Omental fat pad (tissue), 4 donors: ENCODE results near the gene USP15. TPM values are rescaled to one million over a fixed set of nuclear protein-coding genes. Genes with fewer than 3 reads are reported as not detected.

Source experiments
- ATAC-seq: fragments of 150-250 bp; one replicate; pipeline ENCODE4 v1.9.1; 2016; ENCODE audit warnings: mild to moderate bottlenecking, moderate library complexity; ENCODE audit not compliant: low FRiP score
- DNase-seq: peaks from one replicate; pipeline ENCODE4 v3.0.0-alpha.2; 2019; ENCODE audit warnings: low spot score
- total RNA-seq, 4 donors: library from RNA; depleted of rRNA; stranded (reverse); fragments of >200 nt; gene quantifications; one replicate each; pipeline ENCODE4 v1.1.0, GENCODE V29; 2016
- TF ChIP-seq, protein P1 (sequence below), 3 donors: fragments of 450-650 bp; IDR thresholded peaks; one replicate each; pipeline ENCODE4 v1.5.1; 2016 to 2017; ENCODE audit warnings: antibody characterized with exemption in 3 of 3, mild to moderate bottlenecking in 3 of 3, moderate library complexity in 2 of 3

USP15 gene
- total RNA-seq, 4 donors from 2014 or later, result 80.4 to 159 (median 111) TPM

DNA sequence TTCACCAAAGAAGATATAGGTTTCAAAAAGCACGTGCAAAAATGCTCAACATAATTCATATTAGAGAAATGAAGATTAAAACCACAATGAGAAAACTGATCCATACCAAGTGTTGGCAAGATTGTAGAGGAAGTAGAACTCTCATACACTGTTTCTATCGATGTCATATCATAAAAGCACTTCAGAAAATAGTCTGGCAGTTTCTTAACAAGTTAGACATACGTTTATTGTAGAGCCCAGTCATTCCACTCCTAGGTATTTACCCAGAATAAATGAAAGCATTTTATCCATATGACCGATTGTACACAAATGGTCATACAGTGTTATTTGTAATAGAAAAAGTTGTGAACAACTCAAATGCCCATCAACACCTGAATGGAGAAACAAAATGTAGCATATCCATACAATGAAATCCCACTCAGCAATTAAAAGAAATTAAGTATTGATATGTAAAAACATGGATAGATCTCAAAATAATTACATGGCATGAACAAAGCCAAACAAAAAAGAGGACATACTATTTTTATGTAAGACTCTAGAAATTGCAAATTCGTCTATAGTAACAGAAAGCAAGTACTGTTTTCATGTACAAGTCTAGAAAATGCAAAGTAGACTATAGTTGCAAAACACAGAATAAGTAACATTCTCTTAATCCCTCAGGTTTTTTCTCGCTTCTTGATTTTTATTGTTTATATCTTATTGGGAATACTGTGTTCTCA lies 41.0 kb downstream of the USP15 start:
- ATAC-seq, result no peak
- TF ChIP-seq, protein P1, sequence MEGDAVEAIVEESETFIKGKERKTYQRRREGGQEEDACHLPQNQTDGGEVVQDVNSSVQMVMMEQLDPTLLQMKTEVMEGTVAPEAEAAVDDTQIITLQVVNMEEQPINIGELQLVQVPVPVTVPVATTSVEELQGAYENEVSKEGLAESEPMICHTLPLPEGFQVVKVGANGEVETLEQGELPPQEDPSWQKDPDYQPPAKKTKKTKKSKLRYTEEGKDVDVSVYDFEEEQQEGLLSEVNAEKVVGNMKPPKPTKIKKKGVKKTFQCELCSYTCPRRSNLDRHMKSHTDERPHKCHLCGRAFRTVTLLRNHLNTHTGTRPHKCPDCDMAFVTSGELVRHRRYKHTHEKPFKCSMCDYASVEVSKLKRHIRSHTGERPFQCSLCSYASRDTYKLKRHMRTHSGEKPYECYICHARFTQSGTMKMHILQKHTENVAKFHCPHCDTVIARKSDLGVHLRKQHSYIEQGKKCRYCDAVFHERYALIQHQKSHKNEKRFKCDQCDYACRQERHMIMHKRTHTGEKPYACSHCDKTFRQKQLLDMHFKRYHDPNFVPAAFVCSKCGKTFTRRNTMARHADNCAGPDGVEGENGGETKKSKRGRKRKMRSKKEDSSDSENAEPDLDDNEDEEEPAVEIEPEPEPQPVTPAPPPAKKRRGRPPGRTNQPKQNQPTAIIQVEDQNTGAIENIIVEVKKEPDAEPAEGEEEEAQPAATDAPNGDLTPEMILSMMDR (IDR thresholded peaks at IDR 0.05), result no peak
- DNase-seq, result no peak

DNA sequence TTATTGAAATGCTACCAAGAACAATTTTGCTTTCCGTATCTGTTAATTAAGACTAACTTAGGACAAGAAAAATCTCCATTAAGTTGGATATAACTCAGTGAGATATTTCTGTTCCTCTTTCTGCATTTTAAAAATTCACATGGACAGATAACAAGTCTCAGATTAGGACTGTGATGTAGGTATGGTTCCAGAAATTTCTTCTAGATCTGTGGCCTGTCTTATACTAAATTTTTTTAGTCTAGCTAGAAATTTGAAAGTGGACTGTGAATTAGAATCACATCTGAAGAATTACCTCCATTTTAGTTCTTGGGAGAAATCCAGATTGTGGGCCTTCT lies 41.6 kb downstream of the USP15 start:
- DNase-seq (no peak), ATAC-seq (no peak)
- TF ChIP-seq, protein P1 (IDR thresholded peaks at IDR 0.05), result no peak

DNA sequence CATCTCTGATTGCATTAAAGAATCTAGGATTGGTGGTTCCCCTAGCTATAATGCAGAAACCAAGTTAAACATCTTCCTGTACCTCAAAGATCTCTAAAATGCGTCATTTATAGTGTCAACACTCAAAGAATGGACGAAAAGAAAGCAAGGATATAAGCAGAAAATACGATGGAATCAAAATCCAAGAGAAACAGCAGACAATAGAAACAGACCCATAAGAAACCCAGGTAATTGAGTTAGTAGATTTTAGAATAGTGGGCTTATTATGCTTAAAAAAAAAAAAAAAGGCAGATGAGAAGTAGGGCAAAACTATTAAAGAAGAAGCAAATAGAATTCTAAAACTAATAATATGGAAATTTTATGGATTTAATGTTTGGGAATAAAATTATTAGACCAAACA lies 44.4 kb downstream of the USP15 start:
- DNase-seq, result no peak
- TF ChIP-seq, protein P1 (IDR thresholded peaks at IDR 0.05), result no peak
- no peak for ATAC-seq

DNA sequence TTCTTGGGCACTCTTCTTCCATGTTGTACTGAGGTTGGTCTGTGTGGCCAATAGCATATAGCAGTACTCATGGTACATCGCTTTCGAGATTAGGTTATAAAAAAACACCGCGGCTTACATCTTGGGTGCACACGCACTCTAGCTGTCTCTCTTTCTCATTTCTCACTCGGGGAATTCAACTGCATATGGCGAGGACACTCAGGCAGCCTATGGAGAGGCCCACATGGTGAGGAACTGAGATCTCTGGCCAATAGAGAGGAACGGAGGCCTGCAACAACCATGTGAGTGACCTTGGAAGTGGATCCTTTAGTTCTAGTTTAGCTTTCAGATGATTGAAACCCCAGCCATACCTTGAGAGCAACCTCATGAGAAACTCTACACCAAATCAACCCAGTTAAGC lies 45.6 kb downstream of the USP15 start:
- DNase-seq, result no peak
- TF ChIP-seq, protein P1 (IDR thresholded peaks at IDR 0.05), result no peak
- no peak for ATAC-seq

DNA sequence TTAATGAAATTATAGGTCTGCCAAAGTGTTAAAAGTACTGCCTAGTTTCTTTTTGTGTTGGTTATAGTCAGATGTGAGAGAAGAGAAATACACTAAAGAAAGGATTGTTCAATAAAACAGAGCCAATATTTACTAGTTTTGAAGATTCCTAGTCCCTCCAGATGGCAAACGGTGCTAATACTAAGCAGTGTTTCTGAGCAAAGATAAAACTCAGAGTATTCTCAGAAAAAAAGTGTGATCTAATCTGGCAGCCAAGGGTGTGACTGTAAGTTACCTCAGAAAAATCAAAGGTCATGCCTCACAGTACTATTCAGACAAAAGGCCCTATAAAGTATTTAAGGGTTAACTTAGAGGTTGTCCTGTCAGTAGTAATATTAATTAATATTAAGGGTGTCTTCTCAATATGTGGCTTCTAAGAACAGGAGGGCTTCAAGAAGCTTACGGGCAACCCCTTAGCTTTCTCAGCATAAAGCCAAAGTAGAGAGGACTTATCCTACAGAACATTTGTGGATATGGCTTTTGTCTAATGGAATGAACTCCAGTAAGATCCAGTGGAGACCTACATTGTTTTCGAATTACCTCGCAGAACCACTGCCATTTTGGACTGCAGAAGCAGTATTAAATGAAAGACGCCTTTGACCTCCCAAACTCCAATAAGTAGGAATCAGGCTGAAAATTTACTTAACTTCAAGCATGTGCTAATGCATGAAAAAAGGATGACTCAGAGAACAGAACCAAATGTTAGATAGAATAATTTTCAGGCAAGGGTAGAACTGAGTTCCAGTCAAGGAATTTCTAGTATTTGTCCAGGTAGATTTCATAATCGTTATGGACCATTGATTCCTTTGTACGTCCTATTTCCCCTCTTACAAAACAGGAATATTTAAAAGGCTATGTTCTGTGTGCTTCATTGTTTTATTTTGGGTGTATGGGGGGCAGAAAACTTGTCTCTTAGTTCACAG lies 46.6 kb downstream of the USP15 start:
- ATAC-seq, result no peak
- no peak for DNase-seq
- TF ChIP-seq, protein P1 (IDR thresholded peaks at IDR 0.05), result no peak

DNA sequence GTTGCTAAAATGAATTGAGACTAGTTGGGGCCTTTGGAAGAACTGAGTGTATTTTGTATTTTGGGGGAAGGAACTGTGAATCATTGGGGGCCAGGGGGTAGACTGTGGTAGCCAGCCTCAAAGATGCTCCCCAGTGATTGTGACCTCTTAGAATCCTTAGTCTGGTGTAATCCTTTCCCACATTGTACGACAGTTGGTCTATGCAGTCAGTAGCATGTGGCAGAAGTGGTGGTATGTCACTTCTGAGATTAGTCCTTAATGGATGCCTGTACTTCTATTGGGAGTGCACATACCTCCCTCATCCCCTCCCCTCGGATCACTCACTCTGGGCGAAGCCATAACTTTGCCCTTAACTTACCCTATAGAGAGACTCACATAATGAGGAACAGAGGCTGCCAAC lies 48.0 kb downstream of the USP15 start:
- no peak for ATAC-seq
- TF ChIP-seq, protein P1 (IDR thresholded peaks at IDR 0.05), result no peak
- no peak for DNase-seq
